MCF 10A (cell line): Measurements from ENCODE around the gene SEMA5A. TPM values are rescaled to one million over a fixed set of nuclear protein-coding genes. Genes with fewer than 3 reads are reported as not detected.

Experiments
- BruUV-seq: library from RNA; stranded (reverse); fragments of 400-500 nt; replicated peaks from 2 replicates; lab custom pipeline; 2021; lab: Mats Ljungman, UMichigan
- CTCF ChIA-PET: fragments of 300-600 bp; sonication (Branson Sonifier 250); formaldehyde crosslinking; extraction: SDS; loops from one replicate; lab custom pipeline; 2021; ENCODE audit warnings: antibody characterized with exemption, inconsistent platforms; lab: Yijun Ruan, JAX
- POLR2A ChIA-PET: fragments of 300-600, 350-650 bp; sonication (Branson Sonifier 250); formaldehyde crosslinking; extraction: SDS; loops from one replicate; lab custom pipeline; 2020; ENCODE audit warnings: antibody characterized with exemption, inconsistent platforms; lab: Yijun Ruan, JAX
- DNase-seq: peaks from one replicate; pipeline ENCODE4 v3.0.0-alpha.2; 2018; ENCODE audit not compliant: unreplicated experiment
- H3K27ac Mint-ChIP-seq: one replicate; pipeline ENCODE4 v1.8.0; 2022; ENCODE audit warnings: mild to moderate bottlenecking, low read depth, mixed read lengths; ENCODE audit not compliant: unreplicated experiment
- H3K27me3 Mint-ChIP-seq: one replicate; pipeline ENCODE4 v1.8.0; 2022; ENCODE audit warnings: mixed read lengths; ENCODE audit not compliant: insufficient read depth, unreplicated experiment
- H3K36me3 Mint-ChIP-seq: one replicate; pipeline ENCODE4 v1.8.0; 2022; ENCODE audit warnings: mild to moderate bottlenecking, moderate library complexity, mixed read lengths; ENCODE audit not compliant: insufficient read depth, unreplicated experiment
- H3K4me1 Mint-ChIP-seq: one replicate; pipeline ENCODE4 v1.8.0; 2022; ENCODE audit warnings: mixed read lengths; ENCODE audit not compliant: insufficient read depth, unreplicated experiment
- H3K4me3 Mint-ChIP-seq: one replicate; pipeline ENCODE4 v1.8.0; 2022; ENCODE audit warnings: mild to moderate bottlenecking, moderate library complexity, mixed read lengths; ENCODE audit not compliant: unreplicated experiment
- H3K9me3 Mint-ChIP-seq: one replicate; pipeline ENCODE4 v1.8.0; 2022; ENCODE audit warnings: mixed read lengths; ENCODE audit not compliant: unreplicated experiment
- CTCF ChIP-seq: fragments of 200-600 bp; IDR thresholded peaks from one replicate; pipeline ENCODE4 v1.8.0; 2022; ENCODE audit warnings: antibody characterized with exemption, mild to moderate bottlenecking; ENCODE audit not compliant: unreplicated experiment
- intact Hi-C: fragments of 100-400 bp; cut with micrococcal nuclease; formaldehyde crosslinking; loops from 2 replicates; pipeline ENCODE4 v1.14.1; 2022
- total RNA-seq: library from RNA; stranded (reverse); gene quantifications from 2 replicates; pipeline ENCODE4 v1.2.3, GENCODE V29; 2022

SEMA5A gene
- total RNA-seq, 1 experiment from 2014 or later = 1.2 TPM

GRCh38 chr5:9197881-9198260, 348.0 kb downstream of the SEMA5A start:
- H3K9me3 Mint-ChIP-seq = no peaks in the 10 kb centered on the region
- POLR2A ChIA-PET = interaction anchor here (0.6 to 0.7 kb wide), 2 partner anchors 36 to 567 kb away, joined by 3 to 4 read pairs; no protein-coding TSS in a partner anchor
- no TSS peak for BruUV-seq
- DNase-seq = no peak
- intact Hi-C loops = no loop called here
- TF ChIP-seq CTCF = no peak
- H3K4me3 Mint-ChIP-seq = no peak overlapping the region
- H3K27me3 Mint-ChIP-seq = no peaks in the 10 kb centered on the region
- CTCF ChIA-PET = interaction anchor here (4.9 kb wide), 1 partner anchor 9 kb away, joined by 20 read pairs; no protein-coding TSS in a partner anchor
- peaks cover 9% of the 10 kb centered on the region for H3K4me1 Mint-ChIP-seq
- no peak overlapping the region for H3K27ac Mint-ChIP-seq
- H3K36me3 Mint-ChIP-seq = no peaks in the 10 kb centered on the region

GRCh38 chr5:9196403-9197227, 349.3 kb downstream of the SEMA5A start:
- Mint-ChIP-seq H3K27me3 (no peaks in the 10 kb centered on the region), H3K9me3 (no peaks in the 10 kb centered on the region), H3K4me3 (no peak overlapping the region), H3K4me1 (peaks cover 14% of the 10 kb centered on the region), H3K27ac (peak overlapping the region; percentile 26), H3K36me3 (peaks cover under 1% of the 10 kb centered on the region)
- TF ChIP-seq CTCF = no peak
- peak; percentile 80 for DNase-seq
- ChIA-PET CTCF (interaction anchor here (0.6 to 4.9 kb wide), 7 partner anchors 11 to 1310 kb away, joined by 3 to 20 read pairs (median 3); no protein-coding TSS in a partner anchor), POLR2A (interaction anchor here (0.6 to 1.8 kb wide), 3 partner anchors 12 to 271 kb away, joined by 3 to 4 read pairs (median 4); no protein-coding TSS in a partner anchor)
- intact Hi-C loops = loop anchor here (1.0 kb wide), 1 partner anchor 442 kb away; no protein-coding TSS in a partner anchor
- no TSS peak for BruUV-seq

GRCh38 chr5:9194509-9194908, 351.4 kb downstream of the SEMA5A start:
- Mint-ChIP-seq H3K27me3 (no peaks in the 10 kb centered on the region), H3K27ac (no peak overlapping the region), H3K36me3 (peaks cover 5% of the 10 kb centered on the region), H3K4me1 (peaks cover 14% of the 10 kb centered on the region), H3K9me3 (no peaks in the 10 kb centered on the region), H3K4me3 (no peak overlapping the region)
- POLR2A ChIA-PET = no interaction called here
- CTCF ChIA-PET = interaction anchor here (0.9 to 4.9 kb wide), 3 partner anchors 13 to 853 kb away, joined by 3 to 20 read pairs (median 6); no protein-coding TSS in a partner anchor
- DNase-seq = no peak
- no TSS peak for BruUV-seq
- intact Hi-C loops = no loop called here
- no peak for TF ChIP-seq CTCF

GRCh38 chr5:9192266-9192665, 353.6 kb downstream of the SEMA5A start:
- ChIA-PET CTCF (interaction anchor here (0.6 kb wide), 1 partner anchor 90 kb away, joined by 4 read pairs; no protein-coding TSS in a partner anchor), POLR2A (no interaction called here)
- Mint-ChIP-seq H3K27ac (no peak overlapping the region), H3K9me3 (peaks cover 5% of the 10 kb centered on the region), H3K4me1 (peaks cover 32% of the 10 kb centered on the region), H3K36me3 (peaks cover 5% of the 10 kb centered on the region), H3K27me3 (no peaks in the 10 kb centered on the region), H3K4me3 (no peak overlapping the region)
- no peak for TF ChIP-seq CTCF
- intact Hi-C loops = no loop called here
- no peak for DNase-seq
- BruUV-seq = no TSS peak
